DND-41 (cell line): Measurements from ENCODE around the gene SEMA4C.

Experiments used
- ATAC-seq: fragments of 200-7000 bp; cut with Tn5 transposase; 3 replicates; pipeline ENCODE4 v1.9.1; 2021; ENCODE audit warnings: low read depth; ENCODE audit not compliant: insufficient read depth
- DNase-seq: peaks from one replicate; pipeline ENCODE4 v3.0.0-alpha.2; 2020
- H2AFZ ChIP-seq: 2 replicates; pipeline ENCODE4 v1.6.0; 2012; ENCODE audit warnings: low read depth, low read length
- H3K27ac ChIP-seq: 2 replicates; pipeline ENCODE4 v1.5.1; 2012; ENCODE audit warnings: low read length, inconsistent platforms
- H3K27me3 ChIP-seq: fragments of 200-600 bp; sonication (generic); 2 replicates; pipeline ENCODE4 v1.6.0; 2012; ENCODE audit warnings: low read length, mild to moderate bottlenecking, inconsistent platforms; ENCODE audit not compliant: insufficient read depth, poor library complexity
- H3K36me3 ChIP-seq: 2 replicates; pipeline ENCODE4 v1.5.1; 2012; ENCODE audit warnings: low read length, inconsistent platforms; ENCODE audit not compliant: insufficient read depth
- H3K4me1 ChIP-seq: 2 replicates; pipeline ENCODE4 v1.5.1; 2012; ENCODE audit warnings: mild to moderate bottlenecking, low read length; ENCODE audit not compliant: insufficient read depth
- H3K4me2 ChIP-seq: 2 replicates; pipeline ENCODE4 v1.6.0; 2012; ENCODE audit warnings: mild to moderate bottlenecking, moderate library complexity, low read length, inconsistent platforms; ENCODE audit not compliant: insufficient read depth
- H3K4me3 ChIP-seq, 2 experiments: fragments of 200-600 bp in 1 of 2; shearing (Covaris generic) in 1 of 2; 2 replicates each; pipeline ENCODE4 v1.5.1; 2012 to 2016; ENCODE audit warnings: inconsistent platforms in 2 of 2, low read length in 2 of 2, mild to moderate bottlenecking in 2 of 2, low read depth in 1 of 2, moderate library complexity in 1 of 2
- H3K79me2 ChIP-seq: 2 replicates; pipeline ENCODE4 v1.6.0; 2012; ENCODE audit warnings: low read length, inconsistent platforms; ENCODE audit not compliant: insufficient read depth
- H3K9ac ChIP-seq: 2 replicates; pipeline ENCODE4 v1.6.0; 2012; ENCODE audit warnings: low read depth, mild to moderate bottlenecking, inconsistent platforms, low read length, moderate library complexity
- H3K9me3 ChIP-seq: 2 replicates; pipeline ENCODE4 v1.5.1; 2012; ENCODE audit warnings: low read length, moderate library complexity, mild to moderate bottlenecking, inconsistent platforms; ENCODE audit not compliant: insufficient read depth, severe bottlenecking
- H4K20me1 ChIP-seq: 2 replicates; pipeline ENCODE4 v1.6.0; 2012; ENCODE audit warnings: low read length; ENCODE audit not compliant: insufficient read depth
- EZH2 ChIP-seq: IDR thresholded peaks from 3 replicates; pipeline ENCODE4 v1.6.1; 2012; ENCODE audit warnings: borderline replicate concordance, low read depth, mild to moderate bottlenecking, moderate library complexity, low read length, inconsistent platforms; ENCODE audit not compliant: severe bottlenecking
- TF ChIP-seq, protein P1 (sequence below): IDR thresholded peaks from 2 replicates; pipeline ENCODE4 v1.5.1; 2012; ENCODE audit warnings: borderline replicate concordance, low read length, moderate library complexity, mild to moderate bottlenecking; ENCODE audit not compliant: poor library complexity, severe bottlenecking; ENCODE audit errors: extremely low read depth

SEMA4C gene

DNA sequence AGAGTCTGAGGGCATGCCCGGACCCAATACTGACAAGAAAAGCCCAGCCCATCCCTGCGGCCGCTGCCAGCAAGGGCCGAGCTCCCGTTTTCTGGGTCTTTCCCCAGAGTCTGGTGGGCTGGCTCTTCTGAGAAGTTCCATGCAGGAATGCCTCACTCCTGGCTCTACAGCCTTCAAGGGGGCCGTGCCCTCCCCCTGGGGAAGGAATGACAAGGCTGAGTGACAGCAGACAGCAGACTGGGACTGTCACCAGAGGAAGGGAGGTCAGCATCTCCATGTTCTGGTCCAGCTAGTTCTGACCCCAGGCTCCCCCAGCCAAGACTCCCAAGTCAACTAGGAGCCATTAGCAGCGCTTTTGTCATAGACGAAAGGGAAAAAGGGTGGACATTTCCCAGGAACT lies 13.0 kb upstream of the SEMA4C start:
- Histone ChIP-seq H3K79me2 (no peaks in the 10 kb centered on the region), H3K27ac (no peak overlapping the region), H4K20me1 (no peaks in the 10 kb centered on the region), H3K4me1 (no peaks in the 10 kb centered on the region), H3K27me3 (peaks cover 22% of the 10 kb centered on the region), H3K9ac (no peak overlapping the region), H3K36me3 (no peaks in the 10 kb centered on the region), H3K9me3 (no peaks in the 10 kb centered on the region), H3K4me2 (no peak overlapping the region), H3K4me3 (no peak overlapping the region), H2AFZ (no peak overlapping the region)
- TF ChIP-seq EZH2, result no peak
- TF ChIP-seq, protein P1, sequence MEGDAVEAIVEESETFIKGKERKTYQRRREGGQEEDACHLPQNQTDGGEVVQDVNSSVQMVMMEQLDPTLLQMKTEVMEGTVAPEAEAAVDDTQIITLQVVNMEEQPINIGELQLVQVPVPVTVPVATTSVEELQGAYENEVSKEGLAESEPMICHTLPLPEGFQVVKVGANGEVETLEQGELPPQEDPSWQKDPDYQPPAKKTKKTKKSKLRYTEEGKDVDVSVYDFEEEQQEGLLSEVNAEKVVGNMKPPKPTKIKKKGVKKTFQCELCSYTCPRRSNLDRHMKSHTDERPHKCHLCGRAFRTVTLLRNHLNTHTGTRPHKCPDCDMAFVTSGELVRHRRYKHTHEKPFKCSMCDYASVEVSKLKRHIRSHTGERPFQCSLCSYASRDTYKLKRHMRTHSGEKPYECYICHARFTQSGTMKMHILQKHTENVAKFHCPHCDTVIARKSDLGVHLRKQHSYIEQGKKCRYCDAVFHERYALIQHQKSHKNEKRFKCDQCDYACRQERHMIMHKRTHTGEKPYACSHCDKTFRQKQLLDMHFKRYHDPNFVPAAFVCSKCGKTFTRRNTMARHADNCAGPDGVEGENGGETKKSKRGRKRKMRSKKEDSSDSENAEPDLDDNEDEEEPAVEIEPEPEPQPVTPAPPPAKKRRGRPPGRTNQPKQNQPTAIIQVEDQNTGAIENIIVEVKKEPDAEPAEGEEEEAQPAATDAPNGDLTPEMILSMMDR, result no peak
- no peak for ATAC-seq
- no peak for DNase-seq

DNA sequence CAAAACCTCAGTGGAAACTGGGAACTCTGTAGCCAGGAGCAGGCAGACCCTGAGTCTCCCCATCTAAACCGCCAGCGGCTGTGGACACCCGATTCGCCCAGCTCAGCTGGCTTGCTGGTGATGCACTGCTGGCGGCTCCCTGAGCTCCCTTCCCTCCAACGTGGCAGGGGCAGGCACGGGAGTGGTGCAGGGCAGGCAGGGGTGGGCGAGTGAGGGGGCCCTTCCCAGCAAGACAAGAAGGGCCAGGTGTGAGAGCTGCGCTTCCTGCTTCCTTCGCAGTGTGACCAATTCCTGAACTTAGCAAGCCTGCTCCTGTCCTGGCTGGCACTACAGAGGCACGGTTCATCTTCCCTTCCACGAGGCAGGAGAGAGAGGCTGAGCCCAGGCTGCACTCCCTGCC lies 12.3 kb upstream of the SEMA4C start:
- TF ChIP-seq EZH2, result no peak
- TF ChIP-seq, protein P1, result no peak
- Histone ChIP-seq H3K79me2 (no peaks in the 10 kb centered on the region), H4K20me1 (no peaks in the 10 kb centered on the region), H3K4me2 (no peak overlapping the region), H3K9ac (no peak overlapping the region), H3K27ac (no peak overlapping the region), H2AFZ (no peak overlapping the region), H3K4me1 (no peaks in the 10 kb centered on the region), H3K27me3 (peaks cover 22% of the 10 kb centered on the region), H3K4me3 (no peak overlapping the region), H3K9me3 (no peaks in the 10 kb centered on the region), H3K36me3 (no peaks in the 10 kb centered on the region)
- DNase-seq (no peak), ATAC-seq (peak; percentile 34; the same call in 1 of the 3 replicates)

DNA sequence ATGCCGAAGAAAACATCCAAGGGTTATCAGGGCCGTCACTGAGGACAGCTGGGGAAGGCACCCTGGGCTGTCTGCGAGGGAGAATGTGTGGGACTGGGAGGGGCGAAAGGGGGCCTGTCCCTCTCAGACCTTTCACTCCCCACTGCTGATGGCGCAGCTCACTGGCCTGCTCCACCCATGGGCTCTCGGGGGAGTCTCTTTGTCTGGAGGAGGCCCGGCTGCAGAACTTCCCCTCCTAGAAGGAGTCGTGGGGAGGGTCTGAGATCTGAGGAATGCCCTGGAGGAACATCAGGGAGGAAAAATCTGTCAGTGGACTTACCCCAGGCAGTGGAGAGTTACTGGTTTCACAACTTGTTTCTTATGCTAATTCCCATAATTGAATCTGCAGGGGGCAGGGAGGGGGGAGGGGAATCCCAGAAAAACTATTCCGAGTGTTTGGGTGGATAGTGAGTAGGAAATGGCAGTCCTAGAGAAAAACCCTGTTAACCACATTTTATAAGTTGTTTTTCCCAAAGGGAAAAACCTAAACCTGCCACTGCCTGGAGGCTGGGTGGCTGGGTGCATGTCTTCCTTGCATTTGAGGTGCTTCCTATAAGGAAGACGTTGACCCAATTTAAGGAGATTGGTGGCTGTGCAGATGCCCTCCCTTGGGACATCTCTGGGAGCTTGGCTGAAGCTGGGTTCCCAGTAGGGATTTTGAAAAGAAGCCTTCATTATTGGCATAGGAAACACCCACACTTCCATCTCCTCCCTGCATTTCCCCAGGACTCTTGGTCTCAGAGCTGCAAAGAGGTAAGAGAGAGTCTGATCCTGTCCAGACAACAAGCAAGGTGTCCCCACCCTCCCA lies 11.7 kb upstream of the SEMA4C start:
- peaks cover 22% of the 10 kb centered on the region for H3K27me3 ChIP-seq
- no peaks in the 10 kb centered on the region for H3K79me2 ChIP-seq
- TF ChIP-seq EZH2, result no peak
- TF ChIP-seq, protein P1, result no peak
- no peaks in the 10 kb centered on the region for H3K36me3 ChIP-seq
- no peak overlapping the region for H3K27ac ChIP-seq
- H3K4me1 ChIP-seq, result no peaks in the 10 kb centered on the region
- no peak overlapping the region for H3K9ac ChIP-seq
- no peaks in the 10 kb centered on the region for H3K9me3 ChIP-seq
- ATAC-seq, result no peak
- H3K4me3 ChIP-seq, result no peak overlapping the region
- no peak for DNase-seq
- no peaks in the 10 kb centered on the region for H4K20me1 ChIP-seq
- no peak overlapping the region for H2AFZ ChIP-seq
- H3K4me2 ChIP-seq, result no peak overlapping the region
